GM12878 (cell line): ENCODE data around the gene RASGRP2. TPM values are rescaled to one million over a fixed set of nuclear protein-coding genes. Genes with fewer than 3 reads are reported as not detected.

Experiments used
- ATAC-seq: fragments of 200-7000 bp; cut with Tn5 transposase; 3 replicates; pipeline ENCODE4 v1.9.1; 2020; ENCODE audit warnings: mild to moderate bottlenecking, moderate library complexity
- BruUV-seq: library from RNA; stranded (reverse); fragments of 400-500 nt; replicated peaks from 2 replicates; lab custom pipeline; 2021; lab: Mats Ljungman, UMichigan
- CTCF ChIA-PET: fragments of 300-600 bp; sonication (Branson Sonifier 250); formaldehyde crosslinking; extraction: SDS; loops from one replicate; lab custom pipeline; 2021; ENCODE audit warnings: inconsistent platforms; lab: Yijun Ruan, JAX
- POLR2A ChIA-PET: fragments of 350-600 bp; formaldehyde crosslinking; extraction: SDS; loops from one replicate; lab custom pipeline; 2021; ENCODE audit warnings: inconsistent platforms; lab: Charles Lee
- RAD21 ChIA-PET: fragments of 300-600 bp; sonication (Branson Sonifier 250); formaldehyde crosslinking; loops from one replicate; lab custom pipeline; 2023; ENCODE audit warnings: antibody characterized with exemption; ENCODE audit not compliant: unreplicated experiment; lab: Charles Lee
- SMC1A ChIA-PET: fragments of 300-600 bp; sonication (Branson Sonifier 250); formaldehyde crosslinking; loops from one replicate; lab custom pipeline; 2023; ENCODE audit not compliant: unreplicated experiment, uncharacterized antibody; lab: Charles Lee
- DNase-seq: peaks from one replicate; pipeline ENCODE4 v3.0.0-alpha.2; 2011; ENCODE audit warnings: low read depth, low spot score
- FAIRE-seq: peaks from 3 replicates; lab custom pipeline; 2011; peaks lifted over from hg19 to GRCh38; lab: Jason Lieb, UNC
- H2AFZ ChIP-seq: 2 replicates; pipeline ENCODE4 v1.6.0; 2011; ENCODE audit warnings: low read depth, low read length, control low read depth; ENCODE audit not compliant: control insufficient read depth
- H3K27ac ChIP-seq: 2 replicates; pipeline ENCODE4 v1.5.1; 2011; ENCODE audit warnings: control low read depth; ENCODE audit not compliant: control insufficient read depth, insufficient read depth
- H3K27me3 ChIP-seq, 2 experiments: replicated peaks in 1 of 2; 2 replicates each; pipeline versions ENCODE4 v1.6.0 to v1.6.1; 2011; ENCODE audit warnings: low read length in 1 of 2; ENCODE audit not compliant: control insufficient read depth in 2 of 2, insufficient read depth in 2 of 2
- H3K36me3 ChIP-seq, 2 experiments: 2 replicates each; pipeline ENCODE4 v1.5.1; 2011; ENCODE audit warnings: low read length in 1 of 2; ENCODE audit not compliant: control insufficient read depth in 2 of 2, insufficient read depth in 2 of 2
- H3K4me1 ChIP-seq: 2 replicates; pipeline ENCODE4 v1.6.1; 2011; ENCODE audit warnings: mild to moderate bottlenecking, low read length, moderate library complexity, mixed read lengths; ENCODE audit not compliant: control insufficient read depth, insufficient read depth
- H3K4me2 ChIP-seq: 2 replicates; pipeline ENCODE4 v1.6.0; 2011; ENCODE audit warnings: control low read depth; ENCODE audit not compliant: control insufficient read depth, insufficient read depth
- H3K4me3 ChIP-seq: fragments of 200-600 bp; sonication (generic); 2 replicates; pipeline ENCODE4 v1.5.1; 2016
- H3K79me2 ChIP-seq: 2 replicates; pipeline ENCODE4 v1.6.0; 2011; ENCODE audit warnings: low read length; ENCODE audit not compliant: control insufficient read depth, insufficient read depth
- H3K9ac ChIP-seq: 2 replicates; pipeline ENCODE4 v1.8.0; 2011; ENCODE audit warnings: low read length, control low read depth, mixed read lengths; ENCODE audit not compliant: control insufficient read depth, insufficient read depth
- H3K9me3 ChIP-seq: replicated peaks from 3 replicates; pipeline ENCODE4 v1.5.1; 2011; ENCODE audit warnings: mild to moderate bottlenecking, low read length; ENCODE audit not compliant: control insufficient read depth, insufficient read depth
- H4K20me1 ChIP-seq: 2 replicates; pipeline ENCODE4 v1.6.0; 2011; ENCODE audit not compliant: control insufficient read depth, insufficient read depth
- FOS ChIP-seq: IDR thresholded peaks from 3 replicates; pipeline ENCODE4 v1.6.1; 2011; ENCODE audit warnings: borderline replicate concordance; ENCODE audit not compliant: insufficient read length; ENCODE audit errors: extremely low read depth
- MYB ChIP-seq: fragments of 150-350 bp; IDR thresholded peaks from 2 replicates; pipeline ENCODE4 v1.6.1; 2014; ENCODE audit warnings: mild to moderate bottlenecking, low read depth, low read length, borderline replicate concordance
- POLR2A ChIP-seq: IDR thresholded peaks from 2 replicates; pipeline ENCODE4 v1.6.1; 2011; ENCODE audit warnings: low read depth, mild to moderate bottlenecking, low read length
- POLR2AphosphoS5 ChIP-seq: IDR thresholded peaks from 2 replicates; pipeline ENCODE4 v1.6.1; 2011; ENCODE audit warnings: mild to moderate bottlenecking, low read length, inconsistent platforms
- WGBS: methylation state at CpG from one replicate; pipeline ENCODE4 v1.1.6; 2016; ENCODE audit warnings: low lambda C conversion rate; ENCODE audit not compliant: insufficient replicate concordance, insufficient coverage; ENCODE audit errors: missing lambda C conversion rate; 5-methylcytosine and 5-hydroxymethylcytosine counted together
- in situ Hi-C: fragments of 300-500 bp; cut with MboI; formaldehyde crosslinking; loops from 9 replicates; pipeline ENCODE4 v1.14.3; 2018; ENCODE audit warnings: mixed read lengths
- intact Hi-C: fragments of 100-400 bp; cut with micrococcal nuclease; formaldehyde crosslinking; loops from one replicate; pipeline ENCODE4 v1.14.2; 2022; ENCODE audit not compliant: unreplicated experiment
- polyA plus RNA-seq, 11 experiments: library from polyadenylated mRNA; depleted of rRNA in 4 of 11; unstranded in 6 of 11; stranded (reverse) in 5 of 11; fragments of >200 nt; fragmentation: Nextera tagmentation in 4 of 11; fragmentation: Illumina TruSeq in 1 of 11; extraction: Ambion mirVana in 4 of 11; extraction: Trizol in 1 of 11; gene quantifications; 1 replicate in 1 of 11; 2 replicates in 10 of 11; pipeline versions ENCODE4 v1.2.1 to v1.2.3, GENCODE V29; 2011 to 2016; ENCODE audit warnings: inconsistent platforms in 2 of 11, missing spikeins in 2 of 11, low read depth in 1 of 11
- total RNA-seq, 4 experiments: library from RNA; depleted of rRNA in 3 of 4; stranded (reverse); fragments of >200 nt in 3 of 4; fragmentation: Illumina TruSeq in 1 of 4; extraction: Trizol in 1 of 4; gene quantifications; 2 replicates each; pipeline versions ENCODE4 v1.2.1 to v1.2.3, GENCODE V29; 2013 to 2021
- TF ChIP-seq, protein P1 (sequence below): fragments of 450-650 bp; IDR thresholded peaks from 2 replicates; pipeline ENCODE4 v1.6.1; 2017; ENCODE audit warnings: mild to moderate bottlenecking

Gene RASGRP2
- total and polyA plus RNA-seq, 10 of the 15 experiments (the other 5 are each of a cell fraction or from before 2014, with no cell fraction given): 0.26 to 9.0 (median 5.4) TPM

DNA sequence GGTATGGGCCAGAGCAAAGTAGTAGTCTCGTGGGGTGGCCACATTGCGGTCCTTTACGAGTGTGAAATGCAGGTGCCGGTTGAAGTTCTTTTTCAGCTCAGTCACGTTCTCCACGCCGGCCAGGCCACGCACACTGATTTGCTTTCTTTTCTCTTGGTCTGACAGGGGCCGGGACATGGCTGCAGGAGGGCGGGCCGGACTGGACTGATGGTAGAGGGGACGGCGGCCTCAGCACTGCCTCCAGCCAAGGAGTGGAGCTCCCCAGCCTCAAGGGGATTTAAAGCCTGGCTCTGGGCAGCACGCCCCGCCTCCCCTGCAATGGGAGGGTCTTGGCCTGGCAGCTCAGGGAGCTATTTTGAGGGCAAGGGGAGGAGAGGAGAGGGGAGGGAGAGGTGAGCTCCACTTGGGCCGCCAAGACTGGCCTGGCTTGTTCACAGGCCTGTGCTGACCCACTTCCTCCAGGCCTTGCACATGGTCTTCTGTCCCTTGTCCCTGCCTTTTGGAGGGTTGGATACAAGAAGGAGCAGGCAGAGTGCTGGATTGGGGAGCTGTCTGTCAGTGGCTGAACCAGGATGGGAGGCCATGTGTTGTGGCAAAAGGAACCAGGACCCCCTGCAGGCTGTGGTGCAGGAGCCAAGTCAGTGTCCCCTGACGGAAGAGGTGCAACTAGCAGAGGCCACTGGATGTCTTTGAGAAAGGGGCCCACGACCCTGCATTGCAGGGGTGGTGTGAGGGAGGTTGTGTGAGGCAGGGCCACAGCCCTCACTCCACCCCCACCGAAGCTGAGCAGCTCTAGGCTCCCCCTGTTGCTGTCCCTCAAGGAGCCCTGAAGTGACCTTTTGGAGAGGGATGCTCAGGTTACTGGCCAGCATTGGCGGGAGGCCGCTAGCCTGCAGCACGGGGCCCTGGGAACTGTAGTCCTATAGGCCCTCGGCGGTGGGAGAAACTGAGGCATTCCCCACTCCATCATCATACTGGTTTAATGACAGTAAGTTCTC, 16.1 kb upstream of the RASGRP2 start, which contains the start of gene PYGM:
TSS of gene PYGM (minus strand) at position 253 of the 998 bp plus-strand sequence. CDS start at position 177, 76 bp downstream.
- H3K4me3 ChIP-seq: no peak within 1 kb of the TSS
- no TSS peak for BruUV-seq
- no peak within 1 kb of the TSS for H3K9ac ChIP-seq
- no peak for TF ChIP-seq MYB
- TF ChIP-seq FOS: no peak
- TF ChIP-seq, protein P1, sequence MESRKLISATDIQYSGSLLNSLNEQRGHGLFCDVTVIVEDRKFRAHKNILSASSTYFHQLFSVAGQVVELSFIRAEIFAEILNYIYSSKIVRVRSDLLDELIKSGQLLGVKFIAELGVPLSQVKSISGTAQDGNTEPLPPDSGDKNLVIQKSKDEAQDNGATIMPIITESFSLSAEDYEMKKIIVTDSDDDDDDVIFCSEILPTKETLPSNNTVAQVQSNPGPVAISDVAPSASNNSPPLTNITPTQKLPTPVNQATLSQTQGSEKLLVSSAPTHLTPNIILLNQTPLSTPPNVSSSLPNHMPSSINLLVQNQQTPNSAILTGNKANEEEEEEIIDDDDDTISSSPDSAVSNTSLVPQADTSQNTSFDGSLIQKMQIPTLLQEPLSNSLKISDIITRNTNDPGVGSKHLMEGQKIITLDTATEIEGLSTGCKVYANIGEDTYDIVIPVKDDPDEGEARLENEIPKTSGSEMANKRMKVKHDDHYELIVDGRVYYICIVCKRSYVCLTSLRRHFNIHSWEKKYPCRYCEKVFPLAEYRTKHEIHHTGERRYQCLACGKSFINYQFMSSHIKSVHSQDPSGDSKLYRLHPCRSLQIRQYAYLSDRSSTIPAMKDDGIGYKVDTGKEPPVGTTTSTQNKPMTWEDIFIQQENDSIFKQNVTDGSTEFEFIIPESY: 0 out of 2 replicates have a peak, but pooled peaks have one; percentile 40
- TF ChIP-seq POLR2AphosphoS5: 0 out of 2 replicates have a peak, but pooled peaks have one; percentile 12
- TF ChIP-seq POLR2A: peak; percentile 51; the same call in 1 of the 2 replicates
- intact Hi-C loops (no loop called here), in situ Hi-C loops (no loop called here)
- H3K79me2 ChIP-seq: no peaks in the 10 kb centered on the region
- H4K20me1 ChIP-seq: peaks cover 7% of the 10 kb centered on the region
- ATAC-seq: peak; percentile 8; the same call in 2 of the 3 replicates
- CTCF ChIA-PET: interaction anchor here (0.7 to 1.5 kb wide), 6 partner anchors 10 to 109 kb away, joined by 3 to 8 read pairs (median 4); no protein-coding TSS in a partner anchor
- H3K9me3 ChIP-seq: no peaks in the 10 kb centered on the region
- no peak for FAIRE-seq
- peaks cover 10 to 12% of the 10 kb centered on the region in 2 experiments; a peak in 3 of 4 replicates for H3K36me3 ChIP-seq
- SMC1A ChIA-PET: interaction anchor here (1.2 to 1.7 kb wide), 2 partner anchors 11 to 16 kb away, joined by 4 to 5 read pairs; no protein-coding TSS in a partner anchor
- RAD21 ChIA-PET: interaction anchor here (1.2 kb wide), 1 partner anchor 56 kb away, joined by 3 read pairs; no protein-coding TSS in a partner anchor
- 71% methylated on average over 21 of the region's 24 CpGs for WGBS
- no peak within 1 kb of the TSS for H3K4me2 ChIP-seq
- no peaks in the 10 kb centered on the region for H3K27me3 ChIP-seq
- H3K4me1 ChIP-seq: peaks cover 17% of the 10 kb centered on the region
- DNase-seq: no peak
- H3K27ac ChIP-seq: no peak within 1 kb of the TSS
- H2AFZ ChIP-seq: no peak within 1 kb of the TSS
- POLR2A ChIA-PET: interaction anchor here (0.7 to 1.8 kb wide), 2 partner anchors 12 to 247 kb away, joined by 4 to 6 read pairs; no protein-coding TSS in a partner anchor
